ENCODE results near the gene MYBPH.

Gene MYBPH

GRCh38 chr1:203186091-203186445, 10.4 kb upstream of the MYBPH start:
- Histone ChIP-seq H3K27ac (peak overlapping the region; percentile 92), H3K4me3 (ENCODE audit: low read depth, low read length) (peak overlapping the region; percentile 1), H3K27me3 (ENCODE audit: insufficient read depth, low read depth, severe bottlenecking) (no peaks in the 10 kb centered on the region), H3K9me3 (ENCODE audit: severe bottlenecking) (peaks cover 10% of the 10 kb centered on the region), H3K36me3 (peaks cover 3% of the 10 kb centered on the region)
- DNase-seq = no peak
- no peak for TF ChIP-seq CTCF (IDR thresholded peaks at IDR 0.05; ENCODE audit: low read depth, low read length)

GRCh38 chr1:203185585-203185984, 10.0 kb upstream of the MYBPH start:
- Histone ChIP-seq H3K27me3 (ENCODE audit: insufficient read depth, low read depth, severe bottlenecking) (no peaks in the 10 kb centered on the region), H3K36me3 (peaks cover 7% of the 10 kb centered on the region), H3K27ac (peak overlapping the region; percentile 92), H3K9me3 (ENCODE audit: severe bottlenecking) (peaks cover 10% of the 10 kb centered on the region), H3K4me3 (ENCODE audit: low read depth, low read length) (peak overlapping the region; percentile 1; the same call in 1 of the 2 replicates)
- no peak for TF ChIP-seq CTCF (IDR thresholded peaks at IDR 0.05; ENCODE audit: low read depth, low read length)
- DNase-seq = peak; percentile 71

- Histone ChIP-seq H3K4me3 (ENCODE audit: low read depth, low read length) (no peak overlapping the region), H3K27me3 (ENCODE audit: insufficient read depth, low read depth, severe bottlenecking) (no peaks in the 10 kb centered on the region), H3K36me3 (peaks cover 7% of the 10 kb centered on the region), H3K9me3 (ENCODE audit: severe bottlenecking) (peaks cover 10% of the 10 kb centered on the region), H3K27ac (peak overlapping the region; percentile 92)
- no peak for DNase-seq
- TF ChIP-seq CTCF (IDR thresholded peaks at IDR 0.05; ENCODE audit: low read depth, low read length) = 0 out of 2 replicates have a peak, but pooled peaks have one; percentile 1
Measured at GRCh38 chr1:203185061-203185461, 9.4 kb upstream of the MYBPH start.

GRCh38 chr1:203184467-203184866, 8.8 kb upstream of the MYBPH start:
- no peak overlapping the region for H3K4me3 ChIP-seq (ENCODE audit: low read depth, low read length)
- H3K36me3 ChIP-seq = peaks cover 7% of the 10 kb centered on the region
- no peak overlapping the region for H3K27ac ChIP-seq
- no peak for TF ChIP-seq CTCF (IDR thresholded peaks at IDR 0.05; ENCODE audit: low read depth, low read length)
- no peaks in the 10 kb centered on the region for H3K27me3 ChIP-seq (ENCODE audit: insufficient read depth, low read depth, severe bottlenecking)
- no peak for DNase-seq
- H3K9me3 ChIP-seq (ENCODE audit: severe bottlenecking) = peaks cover 8% of the 10 kb centered on the region

- Histone ChIP-seq H3K27me3 (ENCODE audit: insufficient read depth, low read depth, severe bottlenecking) (no peaks in the 10 kb centered on the region), H3K9me3 (ENCODE audit: severe bottlenecking) (peaks cover 2% of the 10 kb centered on the region), H3K36me3 (peaks cover 7% of the 10 kb centered on the region), H3K4me3 (ENCODE audit: low read depth, low read length) (no peak overlapping the region), H3K27ac (peak overlapping the region; percentile 2; the same call in 1 of the 2 replicates)
- no peak for TF ChIP-seq CTCF (IDR thresholded peaks at IDR 0.05; ENCODE audit: low read depth, low read length)
- DNase-seq = no peak
Measured at GRCh38 chr1:203183828-203184227, 8.2 kb upstream of the MYBPH start.

GRCh38 chr1:203182387-203182953, 6.8 kb upstream of the MYBPH start:
- Histone ChIP-seq H3K9me3 (ENCODE audit: severe bottlenecking) (no peaks in the 10 kb centered on the region), H3K27me3 (ENCODE audit: insufficient read depth, low read depth, severe bottlenecking) (no peaks in the 10 kb centered on the region), H3K27ac (peak overlapping the region; percentile 94), H3K4me3 (ENCODE audit: low read depth, low read length) (no peak overlapping the region), H3K36me3 (peaks cover 7% of the 10 kb centered on the region)
- DNase-seq = no peak
- no peak for TF ChIP-seq CTCF (IDR thresholded peaks at IDR 0.05; ENCODE audit: low read depth, low read length)

Measured in WERI-Rb-1 (cell line).